ENCODE results near the gene TMEM30A. TPM values are rescaled to one million over a fixed set of nuclear protein-coding genes. Genes with fewer than 3 reads are reported as not detected.

Gene TMEM30A
- total and polyA plus RNA-seq, 4 donors, result 33.3 to 71.0 (median 45.4) TPM

GRCh38 chr6:75268988-75269354 lies 15.6 kb downstream of the TMEM30A start:
- no peaks in the 10 kb centered on the region for H3K9me3 ChIP-seq (ENCODE audit: control insufficient read depth in 4 of 4, low read length in 3 of 4)
- H3K36me3 ChIP-seq (ENCODE audit: control insufficient read depth in 4 of 4, insufficient read depth in 3 of 4, low read depth in 1 of 4, low read length in 3 of 4), result peaks cover 0 to 4% (median 4%) of the 10 kb centered on the region in 4 donors
- TF ChIP-seq YY1 (IDR thresholded peaks at IDR 0.05) (no peak), REST (IDR thresholded peaks at IDR 0.05) (no peak), JUND (IDR thresholded peaks at IDR 0.05) (no peak), CTCF (IDR thresholded peaks at IDR 0.05; ENCODE audit: low read depth, low read length, missing input control) (no peak), HNF4G (IDR thresholded peaks at IDR 0.05) (no peak), SP1 (IDR thresholded peaks at IDR 0.05) (no peak), GABPA (IDR thresholded peaks at IDR 0.05 in 1 of 2, conservative IDR thresholded peaks at IDR 0.05 in 1 of 2) (no peak), NR2F2 (IDR thresholded peaks at IDR 0.05) (no peak), RAD21 (IDR thresholded peaks at IDR 0.05) (no peak), ZBTB33 (IDR thresholded peaks at IDR 0.05) (no peak), RXRA (IDR thresholded peaks at IDR 0.05) (no peak), FOXA1 (IDR thresholded peaks at IDR 0.05) (no peak), MAX (IDR thresholded peaks at IDR 0.05) (no peak), TAF1 (conservative IDR thresholded peaks at IDR 0.05) (no peak)
- H3K4me1 ChIP-seq (ENCODE audit: control insufficient read depth in 4 of 4, insufficient read depth in 4 of 4, low read length in 3 of 4), result peaks cover 0 to 11% (median 0%) of the 10 kb centered on the region in 4 donors
- no peak overlapping the region for H3K4me3 ChIP-seq (ENCODE audit: low read depth in 1 of 3, low read length in 3 of 3)
- no peak overlapping the region for H3K9ac ChIP-seq (ENCODE audit: low read depth in 1 of 2, low read length in 2 of 2)
- 93% methylated on average over 4 of the region's 4 CpGs for WGBS
- H3K27me3 ChIP-seq (ENCODE audit: control insufficient read depth in 4 of 4, insufficient read depth in 4 of 4, low read length in 3 of 4), result no peaks in the 10 kb centered on the region
- no peak for DNase-seq (ENCODE audit: low spot score)
- no peak overlapping the region for H3K27ac ChIP-seq (ENCODE audit: low read depth in 1 of 2, low read length in 2 of 2)

- Histone ChIP-seq H3K9me3 (ENCODE audit: control insufficient read depth in 4 of 4, low read length in 3 of 4) (no peaks in the 10 kb centered on the region), H3K4me1 (ENCODE audit: control insufficient read depth in 4 of 4, insufficient read depth in 4 of 4, low read length in 3 of 4) (peaks cover 0 to 8% (median 0%) of the 10 kb centered on the region in 4 donors), H3K9ac (ENCODE audit: low read depth in 1 of 2, low read length in 2 of 2) (no peak overlapping the region), H3K27ac (ENCODE audit: low read depth in 1 of 2, low read length in 2 of 2) (no peak overlapping the region), H3K4me3 (ENCODE audit: low read depth in 1 of 3, low read length in 3 of 3) (no peak overlapping the region), H3K36me3 (ENCODE audit: control insufficient read depth in 4 of 4, insufficient read depth in 3 of 4, low read depth in 1 of 4, low read length in 3 of 4) (peaks cover 0 to 10% (median 5%) of the 10 kb centered on the region in 4 donors), H3K27me3 (ENCODE audit: control insufficient read depth in 4 of 4, insufficient read depth in 4 of 4, low read length in 3 of 4) (no peaks in the 10 kb centered on the region)
- WGBS, result 80% methylated on average over 5 of the region's 5 CpGs
- no peak for DNase-seq (ENCODE audit: low spot score)
- TF ChIP-seq HNF4A (conservative IDR thresholded peaks at IDR 0.05), result no peak
- TF ChIP-seq FOXA2 (IDR thresholded peaks at IDR 0.05), result no peak
- no peak for TF ChIP-seq NR2F2 (IDR thresholded peaks at IDR 0.05)
- TF ChIP-seq SP1 (IDR thresholded peaks at IDR 0.05), result no peak
- TF ChIP-seq FOXA1 (IDR thresholded peaks at IDR 0.05), result no peak
- no peak for TF ChIP-seq RXRA (IDR thresholded peaks at IDR 0.05)
- no peak for TF ChIP-seq REST (IDR thresholded peaks at IDR 0.05)
- TF ChIP-seq ZBTB33 (IDR thresholded peaks at IDR 0.05), result no peak
- no peak for TF ChIP-seq TAF1 (conservative IDR thresholded peaks at IDR 0.05)
Observed at GRCh38 chr6:75268121-75268987, 16.2 kb downstream of the TMEM30A start.

Measured in liver (tissue), 9 donors.